Skeletal muscle cell (primary cell): ENCODE measurements around the gene ZNF490.
"Not testable (repeated sequence)": the region's sequence is repeated elsewhere in the genome, so short reads cannot be mapped to it uniquely, and the experiment has no call there.

ENCODE experiments used
- DNase-seq: peaks from one replicate; pipeline ENCODE4 v3.0.0-alpha.2; 2010; ENCODE audit warnings: low read depth
- H3K4me3 ChIP-seq: 2 replicates; pipeline ENCODE4 v1.5.1; 2011; ENCODE audit warnings: low read depth, mild to moderate bottlenecking, control low read depth, low read length, moderate library complexity

Gene ZNF490

GRCh38 chr19:12610540-12611360 is at the start of gene ZNF490, which contains the start of gene ZNF791:
Gene ZNF490, minus strand, starts transcription at chr19:12610813. Its CDS starts 133 bp downstream, at chr19:12610680.
Gene ZNF791, plus strand, starts transcription at chr19:12610920. Its CDS starts 160 bp downstream, at chr19:12611080.
- DNase-seq: peak; percentile 88
- peak within 1 kb of the TSS; percentile 90 for H3K4me3 ChIP-seq

GRCh38 chr19:12657966-12658365 is 47.4 kb upstream of the ZNF490 start:
- no peak for DNase-seq
- no peak overlapping the region for H3K4me3 ChIP-seq

DNA sequence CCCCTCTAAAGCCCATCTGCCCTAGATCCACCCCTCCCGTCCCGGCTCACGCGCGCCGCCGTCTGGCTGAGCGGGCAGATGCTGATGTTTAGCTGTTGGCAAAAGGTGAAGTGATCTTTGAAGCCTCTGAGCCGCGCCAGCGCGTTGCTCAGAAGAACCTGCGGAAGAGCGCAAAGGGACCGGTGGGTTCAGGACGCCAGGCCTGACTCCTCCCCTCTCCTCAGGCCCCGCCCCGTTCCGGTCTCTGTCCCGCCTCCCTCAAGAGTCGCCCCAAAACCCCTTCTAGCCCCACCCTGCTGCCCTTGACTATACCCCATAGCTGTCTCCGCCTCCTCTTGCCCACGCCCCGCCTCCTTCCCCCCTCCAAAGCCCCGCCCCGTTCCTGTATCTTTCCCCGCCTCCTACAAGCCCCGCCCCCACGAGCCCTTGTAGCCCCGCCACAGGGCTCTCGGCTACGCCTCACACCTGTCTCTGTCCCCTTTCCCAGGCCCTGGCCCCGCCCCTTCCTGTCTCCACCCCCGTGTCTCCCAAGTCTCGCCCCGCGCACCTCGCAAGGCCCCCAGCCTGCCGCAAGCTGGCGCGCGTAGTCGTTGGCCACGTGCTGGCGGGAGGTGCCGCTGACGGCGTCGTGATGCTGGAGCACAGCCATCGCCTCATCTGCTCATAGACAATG is 46.4 kb upstream of the ZNF490 start:
- DNase-seq: no peak
- no peak overlapping the region for H3K4me3 ChIP-seq

DNA sequence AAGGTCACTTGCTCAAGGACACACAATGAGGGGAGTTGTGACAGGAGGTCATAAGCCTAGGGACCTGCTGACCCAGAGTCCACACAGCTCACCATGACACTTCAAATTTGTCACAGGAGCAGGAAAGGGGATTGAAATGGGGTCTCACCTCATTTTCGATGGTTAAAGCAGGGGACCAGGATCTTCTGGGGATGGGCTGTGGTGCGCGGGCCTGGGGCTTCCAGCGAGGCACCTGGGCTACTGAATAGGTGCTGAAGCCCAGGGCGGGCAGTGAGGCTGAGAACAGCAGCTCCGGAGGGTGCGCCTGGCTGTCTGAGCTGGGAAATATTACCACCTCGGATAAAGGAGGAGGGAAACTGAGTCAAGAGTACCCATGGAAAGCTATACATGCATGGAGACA is 44.9 kb upstream of the ZNF490 start:
- no peak for DNase-seq
- no peak overlapping the region for H3K4me3 ChIP-seq

- H3K4me3 ChIP-seq: no peak overlapping the region
- DNase-seq: no peak
Measured at GRCh38 chr19:12652219-12652618, 41.6 kb upstream of the ZNF490 start.

- H3K4me3 ChIP-seq: no peak overlapping the region
- no peak for DNase-seq
Measured at GRCh38 chr19:12649941-12650340, 39.3 kb upstream of the ZNF490 start.

DNA sequence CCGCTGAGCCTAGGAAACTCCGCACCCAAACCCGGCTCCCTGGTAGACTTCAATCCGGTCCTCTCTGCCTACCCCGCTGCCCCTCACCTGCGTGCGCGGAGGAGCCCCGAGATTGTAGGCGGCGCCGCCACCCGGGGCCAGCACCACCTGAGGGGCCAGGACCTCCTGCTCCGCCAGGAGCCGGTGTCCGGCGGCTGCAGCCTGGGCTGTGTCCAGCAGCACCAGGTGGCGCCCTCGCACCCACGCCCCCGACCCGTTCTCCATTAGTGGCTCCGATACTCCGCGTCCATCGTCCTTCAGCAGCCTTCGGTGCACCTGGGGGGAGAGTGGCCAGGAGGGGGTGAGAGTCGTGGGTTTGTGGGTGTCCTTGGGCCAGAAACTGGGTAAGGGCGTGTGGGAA is 37.5 kb upstream of the ZNF490 start:
- no peak for DNase-seq
- H3K4me3 ChIP-seq: peak overlapping the region; percentile 27

DNA sequence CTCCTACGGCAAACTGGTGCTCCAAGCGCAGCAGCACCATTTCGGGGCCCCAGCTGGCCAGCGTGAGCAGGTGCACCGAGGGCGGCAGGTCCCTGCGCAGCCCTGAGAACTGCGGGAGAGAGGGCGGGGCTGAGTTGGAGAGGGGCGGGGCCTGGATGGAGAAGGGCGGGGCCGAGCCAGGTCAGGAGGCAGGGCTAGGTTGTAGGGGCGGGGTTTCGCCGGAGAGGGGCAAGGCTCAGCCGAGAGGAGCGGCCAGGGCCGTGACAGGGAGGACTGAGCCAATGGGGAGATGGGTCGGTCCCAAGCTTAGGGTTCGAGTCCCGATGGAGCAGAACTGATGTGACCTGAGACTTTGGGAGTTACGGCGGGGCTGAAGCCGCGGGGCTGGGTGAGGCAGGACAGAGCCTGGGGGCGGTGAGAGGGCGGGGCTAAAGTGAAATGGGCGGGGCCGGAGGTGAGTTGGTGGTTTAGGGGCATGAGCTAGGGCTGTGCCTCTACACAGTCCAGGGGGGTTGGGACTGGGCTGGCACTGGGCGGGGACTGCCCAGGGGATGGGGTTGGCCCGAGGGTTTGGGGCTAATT is 37.0 kb upstream of the ZNF490 start:
- H3K4me3 ChIP-seq: peak overlapping the region; percentile 27
- no peak for DNase-seq

GRCh38 chr19:12647047-12647446 is 36.4 kb upstream of the ZNF490 start:
- DNase-seq: no peak
- no peak overlapping the region for H3K4me3 ChIP-seq

- no peak overlapping the region for H3K4me3 ChIP-seq
- no peak for DNase-seq
Measured at GRCh38 chr19:12646551-12646950, 35.9 kb upstream of the ZNF490 start.

DNA sequence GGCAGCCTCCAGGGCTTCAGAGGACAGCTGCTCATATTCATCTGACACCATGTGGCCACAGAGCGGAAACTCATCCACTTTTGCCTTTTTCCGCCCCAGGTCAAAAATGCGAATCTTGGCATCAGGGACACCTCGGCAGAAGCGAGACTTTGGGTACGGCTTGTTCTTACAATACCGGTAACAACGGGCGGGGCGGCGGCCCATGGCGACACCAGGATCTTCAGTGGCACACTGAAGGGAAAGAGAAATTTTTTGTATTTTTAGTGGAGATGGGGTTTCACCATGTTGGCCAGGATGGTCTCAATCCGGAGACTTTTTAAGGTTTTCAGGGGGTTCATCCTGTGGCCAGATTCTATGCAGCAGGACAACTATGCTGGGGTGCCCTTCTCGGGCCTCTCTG is 33.1 kb upstream of the ZNF490 start:
- not testable (repeated sequence) for H3K4me3 ChIP-seq, DNase-seq

DNA sequence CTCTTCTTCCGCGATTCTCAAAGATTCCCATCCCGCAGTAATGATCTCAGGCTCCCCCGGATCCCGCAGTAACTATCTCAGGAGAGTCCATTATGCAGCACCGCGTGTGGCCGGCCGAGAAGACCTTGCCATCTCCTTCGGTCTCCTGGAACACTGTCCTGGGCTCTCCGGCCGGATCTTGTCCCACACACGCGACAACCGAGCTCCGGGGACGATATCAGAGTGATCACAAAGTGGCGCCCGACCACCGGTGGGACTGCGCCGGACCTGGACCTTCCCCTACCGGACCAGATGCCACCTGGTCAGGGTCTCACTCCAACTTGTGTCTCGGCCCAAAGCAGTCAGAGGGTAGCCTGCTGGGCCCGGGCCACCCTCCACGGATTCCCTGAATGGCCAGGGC is 31.9 kb upstream of the ZNF490 start:
- H3K4me3 ChIP-seq: no peak overlapping the region
- DNase-seq: no peak

GRCh38 chr19:12641456-12641855 is 30.8 kb upstream of the ZNF490 start:
- H3K4me3 ChIP-seq: no peak overlapping the region
- DNase-seq: no peak

DNA sequence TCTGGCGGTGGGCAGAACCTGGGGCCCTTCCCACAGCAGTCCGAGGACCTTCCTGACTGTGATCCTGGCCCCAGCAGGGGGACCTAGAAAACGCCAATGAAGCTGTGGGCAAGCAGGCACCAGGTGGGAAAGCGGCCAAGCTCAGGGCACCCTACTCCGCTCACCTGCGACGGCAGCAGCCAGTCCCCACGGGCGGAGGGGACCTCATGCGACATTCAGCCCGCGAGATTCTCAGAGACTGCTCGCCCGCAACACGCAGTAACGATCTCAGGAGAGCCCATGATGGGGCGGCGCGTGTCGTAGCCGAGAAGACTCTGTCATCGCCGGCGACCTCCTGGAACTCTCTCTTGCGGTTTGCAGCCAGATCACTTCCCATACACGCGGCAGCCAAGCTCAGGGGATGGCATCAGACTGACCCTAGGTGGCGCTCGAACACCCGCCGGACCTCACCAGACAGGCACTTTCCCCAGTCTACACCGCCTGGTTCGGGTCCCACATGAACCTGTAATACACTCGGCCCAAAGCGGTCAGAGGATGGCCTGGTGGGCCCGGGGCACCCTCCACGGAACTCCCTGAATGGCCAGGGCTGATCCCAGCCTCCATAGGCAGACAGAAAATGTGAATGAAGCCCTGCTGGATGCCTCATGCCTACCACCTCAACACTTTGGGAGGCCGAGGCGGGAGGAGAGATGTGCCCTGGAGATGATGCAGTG is 29.4 kb upstream of the ZNF490 start:
- no peak for DNase-seq
- peak overlapping the region; percentile 18 for H3K4me3 ChIP-seq

DNA sequence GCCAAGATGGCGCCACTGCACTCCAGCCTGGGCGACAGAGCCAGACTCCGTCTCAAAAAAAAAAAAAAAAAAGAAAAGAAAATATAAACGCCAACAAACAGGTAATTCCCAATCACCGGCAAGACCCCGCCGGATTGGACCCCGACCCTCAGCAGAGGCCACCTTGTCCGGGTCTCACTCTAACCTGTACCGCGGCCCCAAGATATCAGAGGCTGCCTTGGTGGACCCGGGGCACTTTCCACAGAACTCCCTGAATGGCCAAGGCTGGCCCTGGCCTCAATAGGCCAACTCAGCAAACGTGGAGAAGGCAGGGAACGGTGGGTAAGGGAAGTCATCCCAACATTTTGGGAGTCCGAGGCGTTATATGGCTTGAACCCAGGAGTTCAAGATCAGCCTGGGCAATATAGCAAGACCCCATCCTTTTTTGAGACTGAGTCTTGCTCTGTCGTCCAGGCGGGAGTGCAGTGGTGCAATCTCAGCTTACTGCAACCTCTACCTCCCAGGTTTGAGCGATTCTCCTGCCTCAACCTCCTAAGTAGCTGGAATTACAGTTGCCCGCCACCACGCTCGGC is 28.1 kb upstream of the ZNF490 start:
- DNase-seq: no peak
- H3K4me3 ChIP-seq: no peak overlapping the region

DNA sequence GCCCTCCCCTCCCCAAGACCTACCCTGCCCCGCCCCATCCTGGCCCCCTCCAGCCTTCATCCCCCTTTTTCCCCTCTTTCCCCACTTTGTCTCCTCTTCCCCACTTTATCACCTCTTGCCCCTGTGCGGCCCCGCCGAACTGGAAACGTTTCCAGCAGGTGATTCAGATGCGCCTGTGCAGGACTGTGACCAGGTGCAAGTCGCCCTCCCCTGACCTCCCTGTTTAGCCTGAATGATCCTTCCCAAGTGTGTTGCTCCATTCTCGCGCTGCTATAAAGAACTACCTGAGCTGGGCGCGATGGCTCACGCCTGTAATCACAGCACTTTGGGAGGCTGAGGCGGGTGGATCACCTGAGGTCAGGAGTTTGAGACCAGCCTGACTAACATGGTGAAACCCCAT is 26.0 kb upstream of the ZNF490 start:
- DNase-seq: no peak

GRCh38 chr19:12629215-12629614 is 18.6 kb upstream of the ZNF490 start:
- DNase-seq: no peak
- no peak overlapping the region for H3K4me3 ChIP-seq

More for the DNA sequence above, 26.0 kb upstream of the ZNF490 start:
- no peak overlapping the region for H3K4me3 ChIP-seq

DNA sequence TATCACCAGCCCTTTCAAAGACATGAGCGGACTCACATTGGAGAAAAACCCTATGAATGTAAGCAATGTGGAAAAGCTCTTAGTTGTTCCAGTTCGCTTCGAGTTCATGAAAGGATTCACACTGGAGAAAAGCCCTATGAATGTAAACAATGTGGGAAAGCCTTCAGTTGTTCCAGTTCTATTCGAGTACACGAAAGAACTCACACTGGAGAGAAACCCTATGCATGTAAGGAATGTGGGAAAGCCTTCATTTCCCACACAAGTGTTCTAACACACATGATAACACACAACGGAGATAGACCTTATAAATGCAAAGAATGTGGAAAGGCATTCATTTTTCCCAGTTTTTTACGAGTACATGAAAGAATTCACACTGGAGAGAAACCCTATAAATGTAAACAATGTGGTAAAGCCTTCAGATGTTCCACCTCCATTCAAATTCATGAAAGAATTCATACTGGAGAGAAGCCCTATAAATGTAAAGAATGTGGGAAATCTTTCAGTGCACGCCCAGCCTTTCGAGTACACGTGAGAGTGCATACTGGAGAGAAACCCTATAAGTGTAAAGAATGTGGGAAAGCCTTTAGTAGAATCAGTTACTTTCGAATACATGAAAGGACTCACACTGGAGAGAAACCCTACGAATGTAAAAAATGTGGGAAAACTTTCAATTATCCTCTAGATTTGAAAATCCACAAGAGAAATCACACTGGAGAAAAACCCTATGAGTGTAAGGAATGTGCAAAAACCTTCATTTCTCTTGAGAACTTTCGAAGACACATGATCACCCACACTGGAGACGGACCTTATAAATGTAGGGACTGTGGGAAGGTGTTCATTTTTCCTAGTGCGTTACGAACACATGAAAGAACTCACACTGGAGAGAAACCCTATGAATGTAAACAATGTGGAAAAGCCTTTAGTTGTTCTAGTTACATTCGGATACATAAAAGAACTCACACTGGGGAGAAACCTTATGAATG is 17.7 kb upstream of the ZNF490 start:
- DNase-seq: no peak
- no peak overlapping the region for H3K4me3 ChIP-seq
